Measurements from ENCODE around the gene ITGA7.

DNA sequence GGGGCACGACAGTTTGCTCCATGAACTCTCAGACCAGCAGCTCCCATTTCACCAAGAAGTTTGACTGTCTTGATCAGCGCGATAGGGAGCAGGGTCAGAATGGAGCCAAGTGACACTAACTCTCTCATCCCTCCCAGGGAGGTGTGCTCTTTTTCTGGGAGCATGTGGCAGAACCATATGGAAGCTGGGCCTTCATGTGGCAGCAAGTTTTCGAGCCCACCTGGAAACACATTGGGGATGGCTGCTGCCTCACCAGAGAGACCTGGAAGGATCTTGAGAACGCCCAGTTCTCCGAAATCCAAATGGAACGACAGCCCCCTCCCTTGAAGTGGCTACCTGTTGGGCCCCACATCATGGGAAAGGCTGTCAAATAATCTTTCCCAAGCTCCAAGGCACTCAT, 24.0 kb downstream of the ITGA7 start:
- TF ChIP-seq CTCF (conservative IDR thresholded peaks at IDR 0.05) (no peak), ZFX (IDR thresholded peaks at IDR 0.05) (no peak)
